HEK293T (cell line): ENCODE results near the gene PATJ.
"Not testable (repeated sequence)": the region's sequence is repeated elsewhere in the genome, so short reads cannot be mapped to it uniquely, and the experiment has no call there.

Experiments
- CTCF ChIA-PET: fragments of 350-600 bp; formaldehyde crosslinking; extraction: SDS; loops from one replicate; lab custom pipeline; 2021; ENCODE audit warnings: antibody characterized with exemption, inconsistent platforms; lab: Yijun Ruan, JAX
- POLR2A ChIA-PET: fragments of 350-600 bp; formaldehyde crosslinking; extraction: SDS; loops from one replicate; lab custom pipeline; 2020; ENCODE audit warnings: antibody characterized with exemption, inconsistent platforms; lab: Yijun Ruan, JAX
- DNase-seq: peaks from one replicate; pipeline ENCODE4 v3.0.0; 2012; ENCODE audit warnings: mixed read lengths; ENCODE audit errors: extremely low spot score
- ARNT ChIP-seq: fragments of 450-650 bp; IDR thresholded peaks from 2 replicates; pipeline ENCODE4 v1.6.1; 2017; ENCODE audit warnings: mild to moderate bottlenecking
- BHLHE40 ChIP-seq: fragments of 450-650 bp; IDR thresholded peaks from 2 replicates; pipeline ENCODE4 v1.6.1; 2016; ENCODE audit warnings: mild to moderate bottlenecking, moderate library complexity, borderline replicate concordance
- CTBP1 ChIP-seq: fragments of 450-650 bp; IDR thresholded peaks from 2 replicates; pipeline ENCODE4 v1.6.1; 2016; ENCODE audit warnings: borderline replicate concordance
- ELF4 ChIP-seq: fragments of 450-650 bp; IDR thresholded peaks from 2 replicates; pipeline ENCODE4 v1.6.1; 2017; ENCODE audit warnings: antibody characterized with exemption
- FOXA1 ChIP-seq: fragments of 450-650 bp; IDR thresholded peaks from 2 replicates; pipeline ENCODE4 v1.6.1; 2016; ENCODE audit warnings: mild to moderate bottlenecking
- FOXK2 ChIP-seq: fragments of 450-650 bp; IDR thresholded peaks from 2 replicates; pipeline ENCODE4 v1.6.1; 2016; ENCODE audit warnings: mild to moderate bottlenecking
- FOXM1 ChIP-seq: fragments of 450-650 bp; IDR thresholded peaks from 2 replicates; pipeline ENCODE4 v1.6.1; 2017; ENCODE audit warnings: mild to moderate bottlenecking, borderline replicate concordance
- HDGF ChIP-seq: fragments of 450-650 bp; IDR thresholded peaks from 2 replicates; pipeline ENCODE4 v1.6.1; 2017; ENCODE audit warnings: antibody characterized with exemption, borderline replicate concordance
- L3MBTL2 ChIP-seq: fragments of 450-650 bp; conservative IDR thresholded peaks from 2 replicates; pipeline ENCODE4 v1.6.1; 2016; ENCODE audit warnings: mild to moderate bottlenecking
- LEF1 ChIP-seq: fragments of 450-650 bp; IDR thresholded peaks from 2 replicates; pipeline ENCODE4 v1.6.1; 2017; ENCODE audit warnings: mild to moderate bottlenecking, borderline replicate concordance
- NFRKB ChIP-seq: fragments of 450-650 bp; IDR thresholded peaks from 2 replicates; pipeline ENCODE4 v1.6.1; 2016; ENCODE audit warnings: mild to moderate bottlenecking, moderate library complexity
- SP1 ChIP-seq: fragments of 450-650 bp; IDR thresholded peaks from 2 replicates; pipeline ENCODE4 v1.6.1; 2017
- SUZ12 ChIP-seq: fragments of 450-650 bp; IDR thresholded peaks from 2 replicates; pipeline ENCODE4 v1.6.1; 2016; ENCODE audit warnings: mild to moderate bottlenecking
- TARDBP ChIP-seq: fragments of 450-650 bp; IDR thresholded peaks from 2 replicates; pipeline ENCODE4 v1.6.1; 2016
- ZNF384 ChIP-seq: fragments of 450-650 bp; IDR thresholded peaks from 2 replicates; pipeline ENCODE4 v1.6.1; 2016
- TF ChIP-seq, protein P1 (sequence below): fragments of 450-650 bp; IDR thresholded peaks from 2 replicates; pipeline ENCODE4 v1.6.1; 2016

Gene PATJ

GRCh38 chr1:62208087-62208486, 465.8 kb downstream of the PATJ start:
- TF ChIP-seq TARDBP (no peak), ZNF384 (no peak), BHLHE40 (no peak), LEF1 (no peak), FOXA1 (no peak), FOXM1 (no peak), SUZ12 (no peak), FOXK2 (no peak), NFRKB (no peak)
- TF ChIP-seq, protein P1, sequence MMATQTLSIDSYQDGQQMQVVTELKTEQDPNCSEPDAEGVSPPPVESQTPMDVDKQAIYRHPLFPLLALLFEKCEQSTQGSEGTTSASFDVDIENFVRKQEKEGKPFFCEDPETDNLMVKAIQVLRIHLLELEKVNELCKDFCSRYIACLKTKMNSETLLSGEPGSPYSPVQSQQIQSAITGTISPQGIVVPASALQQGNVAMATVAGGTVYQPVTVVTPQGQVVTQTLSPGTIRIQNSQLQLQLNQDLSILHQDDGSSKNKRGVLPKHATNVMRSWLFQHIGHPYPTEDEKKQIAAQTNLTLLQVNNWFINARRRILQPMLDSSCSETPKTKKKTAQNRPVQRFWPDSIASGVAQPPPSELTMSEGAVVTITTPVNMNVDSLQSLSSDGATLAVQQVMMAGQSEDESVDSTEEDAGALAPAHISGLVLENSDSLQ = no peak
- ChIA-PET POLR2A (no interaction called here), CTCF (no interaction called here)
- no peak for DNase-seq

- POLR2A ChIA-PET = no interaction called here
- TF ChIP-seq FOXA1 (no peak), ELF4 (no peak), LEF1 (no peak), HDGF (no peak), SUZ12 (no peak)
- TF ChIP-seq, protein P1 = no peak
- CTCF ChIA-PET = interaction anchor here (0.8 kb wide), 1 partner anchor 18 kb away, joined by 3 read pairs; no protein-coding TSS in a partner anchor
- DNase-seq = no peak
These were observed 466.7 kb downstream of the PATJ start for GRCh38 chr1:62208970-62209369.

- TF ChIP-seq BHLHE40 = no peak
- TF ChIP-seq ARNT = no peak
- TF ChIP-seq NFRKB = no peak
- no peak for TF ChIP-seq LEF1
- no peak for TF ChIP-seq FOXA1
- no peak for TF ChIP-seq TARDBP
- CTCF ChIA-PET = no interaction called here
- no peak for DNase-seq
- POLR2A ChIA-PET = no interaction called here
These were observed 467.8 kb downstream of the PATJ start for GRCh38 chr1:62209931-62210595.

- ChIA-PET POLR2A (no interaction called here), CTCF (no interaction called here)
- DNase-seq = no peak
- TF ChIP-seq TARDBP = no peak
- no peak for TF ChIP-seq SP1
- TF ChIP-seq FOXM1 = no peak
- TF ChIP-seq LEF1 = no peak
- no peak for TF ChIP-seq HDGF
These were observed 468.7 kb downstream of the PATJ start for GRCh38 chr1:62210960-62211359.

DNA sequence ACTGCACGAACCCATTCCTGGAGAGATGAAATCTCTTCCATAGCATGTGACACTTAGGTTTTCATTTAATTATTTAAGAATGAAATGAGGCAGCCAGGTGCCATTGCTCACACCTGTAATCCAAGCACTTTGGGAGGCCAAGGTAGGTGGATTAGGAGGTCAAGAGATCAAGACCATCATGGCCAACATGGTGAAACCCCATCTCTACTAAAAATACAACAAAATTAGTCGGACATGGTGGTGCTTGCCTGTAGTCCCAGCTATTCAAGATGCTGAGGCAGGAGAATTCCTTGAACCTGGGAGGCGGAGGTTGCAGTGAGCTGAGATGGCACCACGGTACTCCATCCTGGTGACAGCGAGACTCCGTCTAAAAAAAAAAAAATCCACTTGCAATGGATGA, 470.1 kb downstream of the PATJ start:
- no peak for DNase-seq
- TF ChIP-seq SUZ12 (no peak), SP1 (no peak), L3MBTL2 (no peak), CTBP1 (no peak), ARNT (no peak), BHLHE40 (no peak), FOXK2 (no peak), ELF4 (no peak), FOXA1 (no peak), NFRKB (no peak), FOXM1 (no peak)
- TF ChIP-seq, protein P1 = no peak
- ChIA-PET POLR2A (no interaction called here), CTCF (interaction anchor here (0.6 kb wide), 1 partner anchor 37 kb away, joined by 3 read pairs; no protein-coding TSS in a partner anchor)

DNA sequence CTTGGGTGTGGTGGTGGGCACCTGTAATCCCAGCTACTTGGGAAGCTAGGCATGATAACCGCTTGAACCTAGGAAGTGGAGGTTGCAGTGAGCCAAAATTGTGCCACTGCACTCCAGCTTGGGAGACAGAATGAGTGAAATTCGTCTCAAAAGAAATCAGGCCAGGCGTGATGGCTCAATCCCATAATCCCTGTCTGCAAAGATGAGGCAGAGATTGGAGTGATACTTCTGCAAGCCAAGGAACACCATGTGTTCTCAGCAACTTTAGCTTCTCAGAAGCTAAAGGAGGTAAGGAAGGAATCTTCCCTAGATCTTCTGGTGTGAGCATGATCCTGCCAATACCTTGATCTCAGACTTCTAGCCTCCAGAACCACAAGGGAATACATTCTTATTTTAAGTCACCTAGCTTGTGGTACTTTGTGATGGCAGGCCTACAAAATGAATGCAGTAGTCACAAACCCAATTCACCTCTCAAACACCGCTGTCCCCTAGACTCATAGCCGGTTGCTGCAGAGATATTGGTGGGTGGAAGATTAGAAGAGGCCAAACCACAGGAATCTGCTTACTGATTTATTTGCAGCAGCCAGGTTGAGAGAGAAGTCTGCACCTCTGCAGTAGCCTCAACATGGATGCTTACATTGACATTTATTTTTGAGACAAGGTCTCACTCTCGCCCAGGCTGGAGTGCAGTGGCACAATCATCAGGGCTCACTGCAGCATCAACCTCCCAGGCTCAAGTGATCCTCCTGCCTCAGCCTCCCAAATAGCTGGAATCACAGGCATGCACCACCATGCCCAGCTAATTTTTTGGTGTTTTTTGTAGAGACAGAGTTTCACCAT, 471.0 kb downstream of the PATJ start:
- TF ChIP-seq HDGF = no peak
- TF ChIP-seq LEF1 = no peak
- no peak for TF ChIP-seq SUZ12
- no peak for TF ChIP-seq ARNT
- TF ChIP-seq L3MBTL2 = no peak
- no peak for TF ChIP-seq FOXA1
- no peak for DNase-seq
- POLR2A ChIA-PET = no interaction called here
- CTCF ChIA-PET = no interaction called here

- POLR2A ChIA-PET = interaction anchor here (0.7 kb wide), 1 partner anchor 377 kb away, joined by 3 read pairs; no protein-coding TSS in a partner anchor
- DNase-seq = no peak
These were observed 476.3 kb downstream of the PATJ start for GRCh38 chr1:62218604-62219003.

DNA sequence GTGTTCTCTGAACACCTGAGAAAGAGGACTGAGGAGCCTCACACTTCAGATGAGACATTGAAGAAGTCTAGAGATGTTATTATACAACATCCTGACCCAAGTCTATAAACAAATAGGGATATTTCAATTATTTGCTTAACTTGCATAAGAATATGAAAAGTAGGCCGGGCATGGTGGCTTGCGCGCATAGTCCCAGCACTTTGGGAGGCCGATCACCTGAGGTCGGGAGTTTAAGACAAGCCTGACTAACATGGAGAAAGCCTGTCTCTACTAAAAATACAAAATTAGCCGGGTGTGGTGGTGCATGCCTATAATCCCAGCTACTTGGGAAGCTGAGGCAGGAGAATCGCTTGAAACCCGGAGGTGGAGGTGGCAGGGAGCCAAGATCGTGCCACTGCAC, 478.2 kb downstream of the PATJ start:
- POLR2A ChIA-PET, DNase-seq, CTCF ChIA-PET: not testable (repeated sequence)

More at GRCh38 chr1:62218604-62219003, 476.3 kb downstream of the PATJ start:
- CTCF ChIA-PET = interaction anchor here (0.7 kb wide), 1 partner anchor 664 kb away, joined by 3 read pairs; no protein-coding TSS in a partner anchor
- TF ChIP-seq SP1 (no peak), CTBP1 (no peak), ELF4 (no peak), NFRKB (no peak), TARDBP (no peak), L3MBTL2 (no peak), FOXK2 (no peak), HDGF (no peak), ZNF384 (no peak), BHLHE40 (no peak), LEF1 (no peak)
